Esophagus muscularis mucosa (tissue), 4 donors: Measurements from ENCODE around the gene MOB1B. TPM values are rescaled to one million over a fixed set of nuclear protein-coding genes. Genes with fewer than 3 reads are reported as not detected.
A peak's percentile ranks its signal among the peaks of the same experiment; 100 is the strongest.
"Not testable (repeated sequence)": the region's sequence is repeated elsewhere in the genome, so short reads cannot be mapped to it uniquely, and the experiment has no call there.

Source experiments
- DNase-seq: peaks from one replicate; pipeline ENCODE4 v3.0.0-alpha.2; 2017; ENCODE audit errors: extremely low spot score
- H3K27ac ChIP-seq, 4 donors: fragments of 200-600 bp; sonication (generic); replicated peaks in 1 of 4; 1 replicate in 3 of 4; 2 replicates in 1 of 4; pipeline ENCODE4 v1.5.1; 2016 to 2019; ENCODE audit warnings: mild to moderate bottlenecking in 1 of 4
- H3K27me3 ChIP-seq, 4 donors: fragments of 200-600 bp; sonication (generic); one replicate each; pipeline versions ENCODE4 v1.5.1 to v1.6.0; 2016 to 2019
- H3K36me3 ChIP-seq, 4 donors: fragments of 200-600 bp; sonication (generic); one replicate each; pipeline ENCODE4 v1.5.1; 2016 to 2019
- H3K4me1 ChIP-seq, 4 donors: fragments of 200-600 bp; sonication (generic); one replicate each; pipeline ENCODE4 v1.5.1; 2016 to 2019
- H3K4me3 ChIP-seq, 4 donors: fragments of 200-600 bp; sonication (generic); 1 replicate in 2 of 4; 2 replicates in 2 of 4; pipeline ENCODE4 v1.5.1; 2016 to 2019; ENCODE audit warnings: mild to moderate bottlenecking in 4 of 4, moderate library complexity in 1 of 4
- H3K9me3 ChIP-seq, 4 donors: fragments of 200-600 bp; sonication (generic); 1 replicate in 3 of 4; 2 replicates in 1 of 4; pipeline ENCODE4 v1.5.1; 2016 to 2019
- EP300 ChIP-seq: sonication (generic); formaldehyde crosslinking; IDR thresholded peaks from one replicate; pipeline ENCODE4 v1.6.1; 2017; ENCODE audit warnings: antibody characterized with exemption
- POLR2A ChIP-seq: fragments of 450-650 bp; IDR thresholded peaks from one replicate; pipeline ENCODE4 v1.6.1; 2017; ENCODE audit warnings: antibody characterized with exemption, moderate library complexity, mild to moderate bottlenecking, low read depth
- POLR2AphosphoS5 ChIP-seq, 2 donors: sonication (generic); formaldehyde crosslinking; IDR thresholded peaks; one replicate each; pipeline ENCODE4 v1.6.1; 2017; ENCODE audit warnings: antibody characterized with exemption in 2 of 2
- WGBS: methylation state at CpG from one replicate; pipeline ENCODE4 v1.1.5; 2018; 5-methylcytosine and 5-hydroxymethylcytosine counted together
- intact Hi-C: fragments of 100-400 bp; cut with DNase I; formaldehyde crosslinking; loops from one replicate; pipeline ENCODE4 v1.15.1; 2023
- total RNA-seq, 4 donors: library from RNA; depleted of rRNA; stranded (reverse); fragments of >200 nt; gene quantifications; one replicate each; pipeline versions ENCODE4 v1.1.0 to v1.2.1, GENCODE V29; 2016
- TF ChIP-seq, protein P1 (sequence below), 3 experiments: fragments of 200-600 bp in 2 of 3; fragments of 450-650 bp in 1 of 3; sonication (generic) in 2 of 3; IDR thresholded peaks; one replicate each; pipeline ENCODE4 v1.5.1; 2017 to 2019; ENCODE audit warnings: antibody characterized with exemption in 3 of 3, mild to moderate bottlenecking in 2 of 3, moderate library complexity in 1 of 3

MOB1B gene
- total RNA-seq, 4 donors from 2014 or later: 15.0 to 19.4 (median 16.6) TPM

DNA sequence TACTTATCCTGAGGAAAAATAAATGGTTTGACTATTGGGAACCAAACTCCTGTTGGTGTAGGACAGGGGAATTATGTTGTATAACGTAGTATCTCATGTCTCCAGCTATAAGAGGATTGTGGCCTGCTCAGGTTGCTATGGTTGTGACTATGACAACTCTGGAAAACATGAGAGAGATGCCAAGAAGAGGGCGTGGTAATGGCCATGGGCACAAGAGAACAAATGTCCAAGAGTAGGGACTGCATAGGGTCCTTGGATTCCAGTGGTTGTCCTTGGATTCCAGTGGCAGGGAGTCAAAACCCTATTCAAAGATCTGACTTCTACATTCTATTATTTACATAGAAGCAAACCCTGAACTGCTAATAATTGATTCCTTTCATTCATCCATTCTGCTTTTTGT, 6.8 kb upstream of the MOB1B start:
- Histone ChIP-seq H3K4me3 (no peak overlapping the region), H3K36me3 (no peaks in the 10 kb centered on the region), H3K27me3 (no peaks in the 10 kb centered on the region), H3K4me1 (peaks cover 10 to 17% (median 14%) of the 10 kb centered on the region in 4 donors), H3K9me3 (no peaks in the 10 kb centered on the region), H3K27ac (peak overlapping the region; percentile 17 to 44 (median 43))
- no peak for DNase-seq
- intact Hi-C loops: no loop called here
- WGBS: 22% methylated on average over 2 of the region's 2 CpGs
- TF ChIP-seq, protein P1, sequence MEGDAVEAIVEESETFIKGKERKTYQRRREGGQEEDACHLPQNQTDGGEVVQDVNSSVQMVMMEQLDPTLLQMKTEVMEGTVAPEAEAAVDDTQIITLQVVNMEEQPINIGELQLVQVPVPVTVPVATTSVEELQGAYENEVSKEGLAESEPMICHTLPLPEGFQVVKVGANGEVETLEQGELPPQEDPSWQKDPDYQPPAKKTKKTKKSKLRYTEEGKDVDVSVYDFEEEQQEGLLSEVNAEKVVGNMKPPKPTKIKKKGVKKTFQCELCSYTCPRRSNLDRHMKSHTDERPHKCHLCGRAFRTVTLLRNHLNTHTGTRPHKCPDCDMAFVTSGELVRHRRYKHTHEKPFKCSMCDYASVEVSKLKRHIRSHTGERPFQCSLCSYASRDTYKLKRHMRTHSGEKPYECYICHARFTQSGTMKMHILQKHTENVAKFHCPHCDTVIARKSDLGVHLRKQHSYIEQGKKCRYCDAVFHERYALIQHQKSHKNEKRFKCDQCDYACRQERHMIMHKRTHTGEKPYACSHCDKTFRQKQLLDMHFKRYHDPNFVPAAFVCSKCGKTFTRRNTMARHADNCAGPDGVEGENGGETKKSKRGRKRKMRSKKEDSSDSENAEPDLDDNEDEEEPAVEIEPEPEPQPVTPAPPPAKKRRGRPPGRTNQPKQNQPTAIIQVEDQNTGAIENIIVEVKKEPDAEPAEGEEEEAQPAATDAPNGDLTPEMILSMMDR (IDR thresholded peaks at IDR 0.05): no peak
- TF ChIP-seq POLR2A (no peak), EP300 (no peak), POLR2AphosphoS5 (IDR thresholded peaks at IDR 0.05) (no peak)

DNA sequence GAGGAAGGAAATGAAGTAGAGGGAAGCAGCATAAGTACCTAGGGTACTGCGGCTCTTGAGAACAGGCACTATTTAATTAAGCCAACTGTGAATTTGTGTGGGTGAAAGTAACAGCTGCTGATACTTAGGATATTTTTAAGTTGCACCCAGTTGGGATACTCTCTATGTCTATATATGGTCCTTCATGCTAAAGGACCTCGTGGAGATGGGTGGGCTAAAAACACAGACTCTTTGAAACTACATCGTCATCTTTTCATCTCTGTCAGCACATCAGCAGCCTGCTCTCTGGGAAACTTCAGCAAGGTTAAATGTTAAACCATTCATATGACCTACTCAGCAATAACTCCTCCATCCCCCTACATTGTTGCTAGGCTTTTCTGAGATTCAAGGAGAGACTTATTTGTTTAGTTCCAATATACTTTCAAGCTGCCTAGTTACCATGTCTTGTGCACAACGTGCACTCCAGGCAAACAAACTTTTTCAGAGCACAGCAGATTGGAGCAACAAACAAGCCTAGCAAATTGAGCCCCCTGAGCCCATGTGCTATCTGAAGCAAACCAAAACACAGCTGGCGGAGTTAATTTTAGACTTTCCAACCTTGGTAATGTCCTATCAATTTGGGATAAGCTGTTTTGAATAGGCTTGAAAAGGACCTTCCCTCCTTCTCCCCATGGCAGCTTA, 6.2 kb upstream of the MOB1B start:
- no peak for DNase-seq
- Histone ChIP-seq H3K4me1 (peaks cover 10 to 19% (median 15%) of the 10 kb centered on the region in 4 donors), H3K4me3 (no peak overlapping the region), H3K9me3 (no peaks in the 10 kb centered on the region), H3K27me3 (no peaks in the 10 kb centered on the region), H3K36me3 (no peaks in the 10 kb centered on the region), H3K27ac (peak overlapping the region; percentile 7 to 44 (median 30))
- TF ChIP-seq POLR2A: no peak
- TF ChIP-seq EP300: no peak
- TF ChIP-seq, protein P1 (IDR thresholded peaks at IDR 0.05): no peak
- TF ChIP-seq POLR2AphosphoS5 (IDR thresholded peaks at IDR 0.05): no peak
- intact Hi-C loops: no loop called here
- WGBS: 29% methylated on average over 5 of the region's 5 CpGs

DNA sequence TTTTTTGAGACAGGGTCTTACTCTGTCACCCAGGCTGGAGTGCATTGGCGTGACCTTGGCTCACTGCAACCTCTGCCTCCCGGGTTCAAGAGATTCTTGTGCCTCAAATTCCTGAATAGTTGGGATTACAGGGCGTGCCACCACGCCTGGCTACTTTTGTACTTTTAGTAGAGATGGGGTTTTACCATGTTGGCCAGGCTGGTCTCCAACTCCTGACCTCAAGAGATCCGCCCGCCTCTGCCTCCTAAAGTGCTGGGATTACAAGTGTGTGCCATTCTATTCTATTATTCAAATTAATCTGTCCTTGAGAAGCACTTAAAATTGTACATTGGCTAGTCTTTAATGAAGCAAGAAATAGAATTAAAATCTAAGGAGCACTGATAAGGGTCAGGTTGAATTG, 3.6 kb upstream of the MOB1B start:
- 96% methylated on average over 6 of the region's 6 CpGs for WGBS
- H3K27me3 ChIP-seq, H3K27ac ChIP-seq, H3K4me3 ChIP-seq, H3K36me3 ChIP-seq, DNase-seq, H3K9me3 ChIP-seq, intact Hi-C loops: not testable (repeated sequence)
- peaks cover 10 to 34% (median 24%) of the 10 kb centered on the region in 4 donors for H3K4me1 ChIP-seq

DNA sequence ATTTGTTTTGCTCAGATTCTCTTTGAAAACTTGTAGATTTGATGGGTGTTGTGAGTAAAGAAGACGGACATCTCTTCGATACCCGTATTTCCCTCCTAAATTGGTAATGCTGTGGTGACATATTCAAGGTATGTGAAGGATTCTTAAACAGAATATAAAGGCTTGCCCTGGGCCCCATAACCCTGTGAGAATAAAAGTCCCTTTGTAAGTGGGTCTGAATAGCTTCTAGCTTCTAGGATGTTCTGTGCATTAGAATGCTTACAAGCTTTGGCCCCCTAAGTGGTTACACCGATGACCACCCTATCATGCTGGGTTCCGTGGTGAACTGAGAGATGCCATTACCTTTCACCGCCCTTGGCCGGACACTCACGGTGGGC, 574 bp upstream of the MOB1B start:
- TF ChIP-seq POLR2A: no peak
- TF ChIP-seq, protein P1 (IDR thresholded peaks at IDR 0.05): no peak
- TF ChIP-seq POLR2AphosphoS5 (IDR thresholded peaks at IDR 0.05): no peak
- TF ChIP-seq EP300: no peak
- WGBS: 19% methylated on average over 6 of the region's 8 CpGs
- DNase-seq: no peak
- H3K4me3 ChIP-seq: peak overlapping the region; percentile 70 to 83 (median 74)
- no peaks in the 10 kb centered on the region for H3K27me3 ChIP-seq
- no peaks in the 10 kb centered on the region for H3K9me3 ChIP-seq
- H3K4me1 ChIP-seq: peaks cover 0 to 30% (median 21%) of the 10 kb centered on the region in 4 donors
- intact Hi-C loops: loop anchor here (5.0 to 10.0 kb wide), 3 partner anchors 64 to 197 kb away; partner anchors contain the start of genes DCK and GRSF1
- peaks cover 0 to 13% (median 7%) of the 10 kb centered on the region in 4 donors for H3K36me3 ChIP-seq
- peak overlapping the region; percentile 84 to 89 (median 87) for H3K27ac ChIP-seq

DNA sequence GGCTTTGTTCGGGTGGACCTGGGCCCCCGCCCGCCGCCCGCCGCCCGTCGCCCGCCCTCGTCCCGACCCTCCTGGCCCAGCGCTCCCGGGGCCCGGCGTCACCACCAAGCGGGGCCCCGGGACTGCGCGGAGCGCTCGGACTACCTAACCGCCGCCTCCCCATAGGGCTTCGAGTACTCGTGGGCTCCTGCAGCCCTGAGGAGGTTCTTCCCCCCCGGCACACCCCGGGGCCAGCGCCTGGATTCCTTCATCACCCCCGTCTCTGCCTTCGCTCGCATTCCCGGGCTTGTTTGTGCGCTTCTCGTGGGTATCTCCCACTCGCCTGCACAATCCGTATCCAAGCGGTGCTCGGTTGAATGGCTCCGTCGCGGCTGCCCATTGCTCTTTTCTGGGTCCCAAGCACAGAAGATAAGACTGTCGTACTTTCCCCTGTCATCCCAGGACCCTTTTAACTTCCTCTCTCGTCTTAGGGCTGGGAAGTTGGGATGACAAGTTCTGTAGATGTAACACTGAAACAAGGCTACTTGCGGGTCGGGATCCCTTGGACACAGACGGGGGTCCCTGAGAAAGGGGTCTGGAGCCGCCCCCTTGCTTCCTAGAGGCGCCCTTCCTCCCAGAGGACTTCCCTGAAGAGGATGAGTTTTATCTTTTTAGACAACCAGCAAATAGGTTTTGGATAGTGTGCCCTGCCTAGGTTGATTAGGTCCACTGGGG, 565 bp downstream of the MOB1B start:
- 2% methylated on average over 19 of the region's 48 CpGs for WGBS
- H3K4me1 ChIP-seq: peaks cover 0 to 30% (median 21%) of the 10 kb centered on the region in 4 donors
- H3K27ac ChIP-seq: peak overlapping the region; percentile 84 to 89 (median 87)
- H3K4me3 ChIP-seq: peak overlapping the region; percentile 70 to 83 (median 74)
- DNase-seq: no peak
- peaks cover 0 to 13% (median 7%) of the 10 kb centered on the region in 4 donors for H3K36me3 ChIP-seq
- TF ChIP-seq, protein P1 (IDR thresholded peaks at IDR 0.05): no peak
- TF ChIP-seq EP300 (no peak), POLR2A (no peak)
- no peaks in the 10 kb centered on the region for H3K9me3 ChIP-seq
- intact Hi-C loops: loop anchor here (5.0 to 10.0 kb wide), 3 partner anchors 65 to 198 kb away; partner anchors contain the start of genes DCK and GRSF1
- no peaks in the 10 kb centered on the region for H3K27me3 ChIP-seq
